ENCODE data around the gene ULK3.

DNA sequence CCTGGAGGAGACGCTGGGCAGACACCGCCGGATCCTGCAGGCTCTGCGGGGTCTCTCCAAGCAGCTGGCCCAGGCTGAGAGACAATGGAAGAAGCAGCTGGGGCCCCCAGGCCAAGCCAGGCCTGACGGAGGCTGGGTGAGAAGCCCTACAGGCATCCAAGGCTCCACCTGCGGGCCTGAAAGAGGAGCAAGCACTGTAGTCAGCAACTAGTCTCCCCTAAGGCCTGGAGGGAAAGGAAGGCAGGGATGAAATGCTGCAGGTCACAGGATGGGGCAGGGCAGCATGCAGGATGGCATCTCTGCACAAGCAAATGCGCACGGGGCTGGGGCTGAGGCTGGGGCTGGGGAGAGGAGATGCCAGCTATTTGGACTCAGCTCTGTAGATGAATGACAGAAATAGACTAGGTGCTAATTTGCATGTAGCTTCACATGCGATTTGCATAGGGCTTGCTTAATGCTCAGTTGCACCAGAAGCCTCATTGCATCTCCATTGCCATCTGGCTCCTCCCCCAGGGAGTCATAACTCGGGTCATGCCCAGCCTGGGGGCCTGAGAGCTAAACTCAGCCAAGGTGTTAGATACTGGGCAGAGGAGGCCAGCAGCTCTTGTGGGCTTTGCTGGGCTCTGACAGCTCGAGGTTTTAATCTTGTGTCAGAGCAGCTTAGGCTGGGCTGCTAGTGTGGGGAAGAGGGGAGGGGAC, 21.7 kb downstream of the ULK3 start:
- TF ChIP-seq, protein P1, sequence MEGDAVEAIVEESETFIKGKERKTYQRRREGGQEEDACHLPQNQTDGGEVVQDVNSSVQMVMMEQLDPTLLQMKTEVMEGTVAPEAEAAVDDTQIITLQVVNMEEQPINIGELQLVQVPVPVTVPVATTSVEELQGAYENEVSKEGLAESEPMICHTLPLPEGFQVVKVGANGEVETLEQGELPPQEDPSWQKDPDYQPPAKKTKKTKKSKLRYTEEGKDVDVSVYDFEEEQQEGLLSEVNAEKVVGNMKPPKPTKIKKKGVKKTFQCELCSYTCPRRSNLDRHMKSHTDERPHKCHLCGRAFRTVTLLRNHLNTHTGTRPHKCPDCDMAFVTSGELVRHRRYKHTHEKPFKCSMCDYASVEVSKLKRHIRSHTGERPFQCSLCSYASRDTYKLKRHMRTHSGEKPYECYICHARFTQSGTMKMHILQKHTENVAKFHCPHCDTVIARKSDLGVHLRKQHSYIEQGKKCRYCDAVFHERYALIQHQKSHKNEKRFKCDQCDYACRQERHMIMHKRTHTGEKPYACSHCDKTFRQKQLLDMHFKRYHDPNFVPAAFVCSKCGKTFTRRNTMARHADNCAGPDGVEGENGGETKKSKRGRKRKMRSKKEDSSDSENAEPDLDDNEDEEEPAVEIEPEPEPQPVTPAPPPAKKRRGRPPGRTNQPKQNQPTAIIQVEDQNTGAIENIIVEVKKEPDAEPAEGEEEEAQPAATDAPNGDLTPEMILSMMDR (IDR thresholded peaks at IDR 0.05), result no peak
- no peak for TF ChIP-seq POLR2A (IDR thresholded peaks at IDR 0.05)
